Bronchial epithelial cell (primary cell): ENCODE results near the gene NKAIN2. TPM values are rescaled to one million over a fixed set of nuclear protein-coding genes. Genes with fewer than 3 reads are reported as not detected.
A peak's percentile ranks its signal among the peaks of the same experiment; 100 is the strongest.

Experiments used
- DNase-seq: peaks from one replicate; pipeline ENCODE4 v3.0.0-alpha.2; 2010; ENCODE audit warnings: low read depth
- FAIRE-seq: peaks from 2 replicates; lab custom pipeline; 2011; peaks lifted over from hg19 to GRCh38; lab: Jason Lieb, UNC
- H3K27me3 ChIP-seq: 2 replicates; pipeline ENCODE4 v1.5.1; 2011; ENCODE audit warnings: low read length; ENCODE audit not compliant: control insufficient read depth, insufficient read depth
- H3K36me3 ChIP-seq: 2 replicates; pipeline ENCODE4 v1.5.1; 2011; ENCODE audit warnings: low read length; ENCODE audit not compliant: control insufficient read depth, insufficient read depth
- H3K4me3 ChIP-seq: 2 replicates; pipeline ENCODE4 v1.5.1; 2011; ENCODE audit warnings: mild to moderate bottlenecking, low read depth, low read length, control low read depth
- CTCF ChIP-seq: IDR thresholded peaks from 2 replicates; pipeline ENCODE4 v1.5.1; 2011; ENCODE audit warnings: mild to moderate bottlenecking, moderate library complexity, low read length, control low read depth, inconsistent platforms; ENCODE audit not compliant: insufficient read depth, severe bottlenecking
- total RNA-seq: library from RNA; depleted of rRNA; stranded (reverse); fragments of >200 nt; gene quantifications from 2 replicates; pipeline ENCODE4 v1.2.1, GENCODE V29; 2014

NKAIN2 gene
- total RNA-seq, 1 donor from 2014 or later = under 0.01 TPM

GRCh38 chr6:124123617-124124209 is 320.0 kb downstream of the NKAIN2 start:
- FAIRE-seq (no peak), DNase-seq (peak; percentile 12)
- H3K36me3 ChIP-seq = no peaks in the 10 kb centered on the region
- no peak overlapping the region for H3K4me3 ChIP-seq
- H3K27me3 ChIP-seq = no peaks in the 10 kb centered on the region
- TF ChIP-seq CTCF = no peak

GRCh38 chr6:124131259-124131658 is 327.6 kb downstream of the NKAIN2 start:
- FAIRE-seq (no peak), DNase-seq (no peak)
- Histone ChIP-seq H3K27me3 (no peaks in the 10 kb centered on the region), H3K4me3 (no peak overlapping the region), H3K36me3 (no peaks in the 10 kb centered on the region)
- TF ChIP-seq CTCF = no peak

- no peaks in the 10 kb centered on the region for H3K27me3 ChIP-seq
- FAIRE-seq (peak; percentile 75), DNase-seq (no peak)
- no peak for TF ChIP-seq CTCF
- no peak overlapping the region for H3K4me3 ChIP-seq
- H3K36me3 ChIP-seq = no peaks in the 10 kb centered on the region
Observed at GRCh38 chr6:124131779-124132178, 328.1 kb downstream of the NKAIN2 start.

- Histone ChIP-seq H3K27me3 (no peaks in the 10 kb centered on the region), H3K4me3 (no peak overlapping the region), H3K36me3 (no peaks in the 10 kb centered on the region)
- no peak for TF ChIP-seq CTCF
- DNase-seq (no peak), FAIRE-seq (no peak)
Observed at GRCh38 chr6:124132256-124132655, 328.6 kb downstream of the NKAIN2 start.

- Histone ChIP-seq H3K36me3 (no peaks in the 10 kb centered on the region), H3K27me3 (no peaks in the 10 kb centered on the region), H3K4me3 (no peak overlapping the region)
- DNase-seq (no peak), FAIRE-seq (no peak)
- TF ChIP-seq CTCF = no peak
Observed at GRCh38 chr6:124142852-124143251, 339.2 kb downstream of the NKAIN2 start.

GRCh38 chr6:124143435-124143834 is 339.8 kb downstream of the NKAIN2 start:
- no peaks in the 10 kb centered on the region for H3K27me3 ChIP-seq
- no peak for FAIRE-seq
- no peaks in the 10 kb centered on the region for H3K36me3 ChIP-seq
- H3K4me3 ChIP-seq = no peak overlapping the region
- TF ChIP-seq CTCF = no peak
- no peak for DNase-seq
